H9 (cell line): ENCODE data around the gene OAS2. TPM values are rescaled to one million over a fixed set of nuclear protein-coding genes. Genes with fewer than 3 reads are reported as not detected.

Source experiments
- DNase-seq: peaks from one replicate; pipeline ENCODE4 v3.0.0-alpha.2; 2017
- H2AFZ ChIP-seq: one replicate; pipeline ENCODE4 v1.6.1; 2013; ENCODE audit warnings: mild to moderate bottlenecking, low read length, control low read depth, moderate library complexity
- H2AK5ac ChIP-seq: 2 replicates; pipeline ENCODE4 v1.6.1; 2013; ENCODE audit warnings: low read length, control low read depth, mixed read lengths; ENCODE audit not compliant: insufficient read length
- H2BK120ac ChIP-seq: one replicate; pipeline ENCODE4 v1.6.1; 2013; ENCODE audit warnings: low read depth, mild to moderate bottlenecking, low read length, control low read depth, inconsistent platforms; ENCODE audit not compliant: poor library complexity, severe bottlenecking
- H2BK12ac ChIP-seq: 2 replicates; pipeline ENCODE4 v1.6.1; 2013; ENCODE audit warnings: low read length, control low read depth, mixed read lengths, low read depth; ENCODE audit not compliant: insufficient read length
- H2BK15ac ChIP-seq: 2 replicates; pipeline ENCODE4 v1.6.1; 2013; ENCODE audit warnings: low read depth, low read length, control low read depth
- H2BK20ac ChIP-seq: one replicate; pipeline ENCODE4 v1.6.1; 2013; ENCODE audit warnings: low read depth, mild to moderate bottlenecking, low read length, control low read depth, inconsistent platforms; ENCODE audit not compliant: poor library complexity, severe bottlenecking
- H2BK5ac ChIP-seq: 2 replicates; pipeline ENCODE4 v1.6.1; 2013; ENCODE audit warnings: low read length, control low read depth, mixed read lengths; ENCODE audit not compliant: insufficient read length
- H3K14ac ChIP-seq: 2 replicates; pipeline ENCODE4 v1.6.1; 2013; ENCODE audit warnings: low read length, control low read depth; ENCODE audit not compliant: insufficient read depth
- H3K18ac ChIP-seq: 2 replicates; pipeline ENCODE4 v1.6.1; 2013; ENCODE audit warnings: low read depth, mild to moderate bottlenecking, mixed read lengths, low read length, control low read depth; ENCODE audit not compliant: insufficient read length
- H3K23ac ChIP-seq: 2 replicates; pipeline ENCODE4 v1.6.1; 2013; ENCODE audit warnings: low read length, control low read depth, mixed read lengths, low read depth; ENCODE audit not compliant: insufficient read length
- H3K23me2 ChIP-seq: 2 replicates; pipeline ENCODE4 v1.6.1; 2013; ENCODE audit warnings: low read depth, mild to moderate bottlenecking, mixed read lengths, low read length, control low read depth; ENCODE audit not compliant: insufficient read length, poor library complexity, severe bottlenecking
- H3K27ac ChIP-seq: 2 replicates; pipeline ENCODE4 v1.5.1; 2013; ENCODE audit warnings: low read length, control low read depth, mixed read lengths, low read depth; ENCODE audit not compliant: insufficient read length
- H3K27me3 ChIP-seq: 2 replicates; pipeline ENCODE4 v1.6.1; 2013; ENCODE audit warnings: low read length, control low read depth, inconsistent platforms; ENCODE audit not compliant: insufficient read depth
- H3K4ac ChIP-seq: 2 replicates; pipeline ENCODE4 v1.6.1; 2013; ENCODE audit warnings: low read depth, mild to moderate bottlenecking, control low read depth, inconsistent platforms, low read length, moderate library complexity
- H3K4me1 ChIP-seq: 2 replicates; pipeline ENCODE4 v1.6.1; 2013; ENCODE audit warnings: low read length, control low read depth, inconsistent platforms; ENCODE audit not compliant: insufficient read depth
- H3K4me2 ChIP-seq: 2 replicates; pipeline ENCODE4 v1.6.1; 2013; ENCODE audit warnings: low read length, control low read depth, mixed read lengths; ENCODE audit not compliant: insufficient read length, insufficient read depth
- H3K56ac ChIP-seq: 2 replicates; pipeline ENCODE4 v1.6.1; 2013; ENCODE audit warnings: low read depth, mild to moderate bottlenecking, mixed read lengths, low read length, control low read depth; ENCODE audit not compliant: insufficient read length
- H3K79me1 ChIP-seq: 2 replicates; pipeline ENCODE4 v1.6.1; 2013; ENCODE audit warnings: low read depth, mild to moderate bottlenecking, moderate library complexity, low read length, control low read depth, inconsistent platforms; ENCODE audit not compliant: insufficient read depth, poor library complexity, severe bottlenecking
- H3K79me2 ChIP-seq: 2 replicates; pipeline ENCODE4 v1.6.1; 2013; ENCODE audit warnings: low read length, control low read depth, inconsistent platforms; ENCODE audit not compliant: insufficient read depth
- H3K9ac ChIP-seq: 2 replicates; pipeline ENCODE4 v1.6.1; 2013; ENCODE audit warnings: low read length, control low read depth, mixed read lengths; ENCODE audit not compliant: insufficient read length; ENCODE audit errors: extremely low read depth
- H3K9me3 ChIP-seq: one replicate; pipeline ENCODE4 v1.6.1; 2013; ENCODE audit warnings: low read depth, low read length, inconsistent platforms; ENCODE audit not compliant: control insufficient read depth
- H3T11ph ChIP-seq: one replicate; pipeline ENCODE4 v1.6.1; 2013; ENCODE audit warnings: mild to moderate bottlenecking, low read length, control low read depth, inconsistent platforms
- H4K20me1 ChIP-seq: one replicate; pipeline ENCODE4 v1.6.1; 2013; ENCODE audit not compliant: control insufficient read depth, insufficient read length, insufficient read depth
- H4K5ac ChIP-seq: 2 replicates; pipeline ENCODE4 v1.6.1; 2013; ENCODE audit warnings: low read depth, mild to moderate bottlenecking, mixed read lengths, low read length, control low read depth; ENCODE audit not compliant: insufficient read length
- H4K8ac ChIP-seq: replicated peaks from 2 replicates; pipeline ENCODE4 v1.6.1; 2013; ENCODE audit warnings: low read length, control low read depth, mixed read lengths, low read depth; ENCODE audit not compliant: insufficient read length
- H4K91ac ChIP-seq: 2 replicates; pipeline ENCODE4 v1.6.1; 2013; ENCODE audit warnings: low read depth, mild to moderate bottlenecking, moderate library complexity, mixed read lengths, low read length, control low read depth; ENCODE audit not compliant: insufficient read length
- H3K27ac Mint-ChIP-seq, 3 experiments: 2 replicates in 2 of 3; 3 replicates in 1 of 3; pipeline ENCODE4 v1.8.0; 2020 to 2021; ENCODE audit warnings: mixed read lengths in 3 of 3, mild to moderate bottlenecking in 1 of 3, moderate library complexity in 1 of 3
- H3K27me3 Mint-ChIP-seq: 2 replicates; pipeline ENCODE4 v1.8.0; 2021; ENCODE audit warnings: low read depth, mild to moderate bottlenecking, moderate library complexity, mixed read lengths
- H3K36me3 Mint-ChIP-seq, 3 experiments: 2 replicates in 2 of 3; 3 replicates in 1 of 3; pipeline ENCODE4 v1.8.0; 2020 to 2021; ENCODE audit warnings: low read depth in 3 of 3, mixed read lengths in 3 of 3; ENCODE audit not compliant: insufficient read depth in 1 of 3
- H3K4me1 Mint-ChIP-seq, 2 experiments: 2 replicates each; pipeline ENCODE4 v1.8.0; 2020; ENCODE audit warnings: mixed read lengths in 2 of 2
- H3K4me3 Mint-ChIP-seq, 2 experiments: 2 replicates in 1 of 2; 3 replicates in 1 of 2; pipeline ENCODE4 v1.8.0; 2020 to 2021; ENCODE audit warnings: mild to moderate bottlenecking in 2 of 2, mixed read lengths in 2 of 2, moderate library complexity in 1 of 2
- H3K9me3 Mint-ChIP-seq, 2 experiments: 2 replicates in 1 of 2; 3 replicates in 1 of 2; pipeline ENCODE4 v1.8.0; 2020; ENCODE audit warnings: mild to moderate bottlenecking in 2 of 2, mixed read lengths in 2 of 2, moderate library complexity in 1 of 2
- WGBS: extraction: QIAGEN DNeasy Blood & Tissue Kit; methylation state at CpG from one replicate; pipeline ENCODE4 v1.1.7; 2013; ENCODE audit warnings: missing lambda C conversion rate, low lambda C conversion rate, mixed read lengths; ENCODE audit not compliant: insufficient read length; ENCODE audit errors: extremely low coverage; 5-methylcytosine and 5-hydroxymethylcytosine counted together
- total RNA-seq: library from RNA; stranded (reverse); gene quantifications from 2 replicates; pipeline ENCODE4 v1.2.1, GENCODE V29; 2021
- TF ChIP-seq, protein P1 (sequence below): fragments of 200-600 bp; sonication (generic); conservative IDR thresholded peaks from 3 replicates; pipeline ENCODE4 v1.8.0; 2021; ENCODE audit warnings: antibody characterized with exemption, mild to moderate bottlenecking

The OAS2 gene
- total RNA-seq, 1 experiment from 2014 or later = not detected

DNA sequence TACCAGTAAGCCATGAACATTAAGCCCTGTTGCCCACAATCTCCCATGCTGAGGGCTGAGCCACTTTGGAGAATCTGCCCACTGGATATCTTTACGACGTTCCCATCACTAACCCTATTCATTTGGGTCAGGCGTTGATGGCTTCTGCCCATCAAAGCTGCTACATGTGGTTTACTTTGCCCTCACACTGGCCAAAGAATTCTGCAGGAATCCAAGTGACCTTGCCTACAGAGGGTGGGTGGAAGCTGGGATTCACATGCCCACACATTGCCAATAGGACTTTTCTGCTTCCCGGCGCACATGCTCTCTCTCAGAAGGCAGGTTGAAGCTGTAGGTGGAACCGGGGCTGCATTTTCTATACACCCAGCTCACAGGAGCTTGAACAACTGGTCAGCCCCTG lies 28.3 kb downstream of the OAS2 start:
- no CpG with 5 or more reads among the region's 6 CpGs for WGBS
- Histone ChIP-seq H3K18ac (no peak overlapping the region), H3T11ph (no peak overlapping the region), H3K4me2 (no peak overlapping the region), H3K9me3 (peaks cover 7% of the 10 kb centered on the region), H2BK12ac (no peak overlapping the region), H2BK20ac (no peak overlapping the region), H2AFZ (no peak overlapping the region), H3K79me2 (no peaks in the 10 kb centered on the region), H3K14ac (no peak overlapping the region), H2BK5ac (no peak overlapping the region), H3K23ac (no peak overlapping the region), H4K91ac (no peak overlapping the region), H4K8ac (no peak overlapping the region), H2AK5ac (no peak overlapping the region), H2BK15ac (no peak overlapping the region), H3K23me2 (no peaks in the 10 kb centered on the region), H3K4ac (no peak overlapping the region), H3K79me1 (no peaks in the 10 kb centered on the region), H3K27ac (no peak overlapping the region), H2BK120ac (no peak overlapping the region), H4K5ac (no peak overlapping the region), H3K27me3 (no peaks in the 10 kb centered on the region), H3K56ac (no peak overlapping the region), H3K4me1 (no peaks in the 10 kb centered on the region), H4K20me1 (no peaks in the 10 kb centered on the region), H3K9ac (no peak overlapping the region)
- no peak overlapping the region for H3K27ac Mint-ChIP-seq
- peaks cover 2 to 6% of the 10 kb centered on the region in 2 experiments; a peak in 4 of 5 replicates for H3K9me3 Mint-ChIP-seq
- TF ChIP-seq, protein P1, sequence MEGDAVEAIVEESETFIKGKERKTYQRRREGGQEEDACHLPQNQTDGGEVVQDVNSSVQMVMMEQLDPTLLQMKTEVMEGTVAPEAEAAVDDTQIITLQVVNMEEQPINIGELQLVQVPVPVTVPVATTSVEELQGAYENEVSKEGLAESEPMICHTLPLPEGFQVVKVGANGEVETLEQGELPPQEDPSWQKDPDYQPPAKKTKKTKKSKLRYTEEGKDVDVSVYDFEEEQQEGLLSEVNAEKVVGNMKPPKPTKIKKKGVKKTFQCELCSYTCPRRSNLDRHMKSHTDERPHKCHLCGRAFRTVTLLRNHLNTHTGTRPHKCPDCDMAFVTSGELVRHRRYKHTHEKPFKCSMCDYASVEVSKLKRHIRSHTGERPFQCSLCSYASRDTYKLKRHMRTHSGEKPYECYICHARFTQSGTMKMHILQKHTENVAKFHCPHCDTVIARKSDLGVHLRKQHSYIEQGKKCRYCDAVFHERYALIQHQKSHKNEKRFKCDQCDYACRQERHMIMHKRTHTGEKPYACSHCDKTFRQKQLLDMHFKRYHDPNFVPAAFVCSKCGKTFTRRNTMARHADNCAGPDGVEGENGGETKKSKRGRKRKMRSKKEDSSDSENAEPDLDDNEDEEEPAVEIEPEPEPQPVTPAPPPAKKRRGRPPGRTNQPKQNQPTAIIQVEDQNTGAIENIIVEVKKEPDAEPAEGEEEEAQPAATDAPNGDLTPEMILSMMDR = no peak
- peaks cover 39% of the 10 kb centered on the region for H3K27me3 Mint-ChIP-seq
- no peak overlapping the region for H3K4me3 Mint-ChIP-seq
- DNase-seq = no peak
- 0 out of 4 replicates have a peak, but pooled peaks cover 0 to 2% of the 10 kb centered on the region in 2 experiments for H3K4me1 Mint-ChIP-seq
- peaks cover 1% of the 10 kb centered on the region in 3 experiments; a peak in 3 of 7 replicates for H3K36me3 Mint-ChIP-seq
